HepG2 (cell line): ENCODE measurements around the gene CLEC10A. TPM values are rescaled to one million over a fixed set of nuclear protein-coding genes. Genes with fewer than 3 reads are reported as not detected.

ENCODE experiments used
- AFF4 ChIP-seq: sonication (generic); formaldehyde crosslinking; IDR thresholded peaks from 2 replicates; pipeline ENCODE4 v1.4.0; 2020; ENCODE audit warnings: missing genetic modification reagents
- CSRNP1 ChIP-seq: sonication (generic); formaldehyde crosslinking; IDR thresholded peaks from 2 replicates; pipeline ENCODE4 v1.8.1; 2023; ENCODE audit warnings: mild to moderate bottlenecking, missing genetic modification reagents
- HIC2 ChIP-seq: sonication (generic); formaldehyde crosslinking; IDR thresholded peaks from 2 replicates; pipeline ENCODE4 v1.9.0; 2022; ENCODE audit warnings: low read depth, missing genetic modification reagents
- MLX ChIP-seq: IDR thresholded peaks from 2 replicates; pipeline ENCODE4 v1.6.1; 2016
- POGZ ChIP-seq: sonication (generic); formaldehyde crosslinking; IDR thresholded peaks from 2 replicates; pipeline ENCODE4 v1.4.0; 2020; ENCODE audit warnings: mild to moderate bottlenecking, missing genetic modification reagents
- POLR2G ChIP-seq: fragments of 200-400 bp; formaldehyde crosslinking; IDR thresholded peaks from 2 replicates; pipeline ENCODE4 v1.6.1; 2018; ENCODE audit warnings: mild to moderate bottlenecking, low read depth, low read length, moderate library complexity
- ZNF138 ChIP-seq: sonication (generic); formaldehyde crosslinking; IDR thresholded peaks from 2 replicates; pipeline ENCODE4 v1.5.0; 2020; ENCODE audit warnings: mild to moderate bottlenecking, low read depth, missing genetic modification reagents
- ZNF24 ChIP-seq: fragments of 450-650 bp; IDR thresholded peaks from 2 replicates; pipeline ENCODE4 v1.6.1; 2017; ENCODE audit warnings: antibody characterized with exemption, mild to moderate bottlenecking
- ZNF292 ChIP-seq: sonication (generic); formaldehyde crosslinking; IDR thresholded peaks from 2 replicates; pipeline ENCODE4 v1.8.1; 2022; ENCODE audit warnings: mild to moderate bottlenecking, low read depth, missing genetic modification reagents, borderline replicate concordance
- ZNF331 ChIP-seq: sonication (generic); formaldehyde crosslinking; IDR thresholded peaks from 2 replicates; pipeline ENCODE4 v1.4.0; 2020; ENCODE audit warnings: missing genetic modification reagents
- ZNF468 ChIP-seq: sonication (generic); formaldehyde crosslinking; IDR thresholded peaks from 2 replicates; pipeline ENCODE4 v1.8.0; 2022; ENCODE audit warnings: mild to moderate bottlenecking, moderate library complexity, missing genetic modification reagents
- ZNF609 ChIP-seq: sonication (generic); formaldehyde crosslinking; IDR thresholded peaks from 2 replicates; pipeline ENCODE4 v1.4.0; 2020; ENCODE audit warnings: mild to moderate bottlenecking, missing genetic modification reagents, borderline replicate concordance
- ZNF749 ChIP-seq: sonication (generic); formaldehyde crosslinking; IDR thresholded peaks from 2 replicates; pipeline ENCODE4 v1.8.0; 2022; ENCODE audit warnings: mild to moderate bottlenecking, missing genetic modification reagents, moderate library complexity, borderline replicate concordance
- ZNF782 ChIP-seq: sonication (generic); formaldehyde crosslinking; IDR thresholded peaks from 2 replicates; pipeline ENCODE4 v1.4.0; 2020; ENCODE audit warnings: missing genetic modification reagents, mild to moderate bottlenecking, borderline replicate concordance
- ZNF891 ChIP-seq: sonication (generic); formaldehyde crosslinking; IDR thresholded peaks from 2 replicates; pipeline ENCODE4 v1.5.0; 2020; ENCODE audit warnings: mild to moderate bottlenecking, missing genetic modification reagents
- polyA plus RNA-seq, 8 experiments: library from polyadenylated mRNA; depleted of rRNA in 3 of 8; stranded (reverse) in 7 of 8; unstranded in 1 of 8; fragments of >200 nt; fragmentation: Illumina TruSeq in 4 of 8; extraction: Trizol in 4 of 8; gene quantifications; 2 replicates each; pipeline versions ENCODE4 v1.2.1 to v1.2.3, GENCODE V29; 2011 to 2016; ENCODE audit warnings: low read depth in 4 of 8, missing spikeins in 1 of 8, mixed read lengths in 1 of 8; ENCODE audit not compliant: insufficient read depth in 1 of 8
- total RNA-seq, 5 experiments: library from RNA; depleted of rRNA; stranded (reverse); fragments of >200 nt; fragmentation: Illumina TruSeq; extraction: Trizol; gene quantifications; 2 replicates each; pipeline ENCODE4 v1.2.3, GENCODE V29; 2016; ENCODE audit warnings: low read depth in 1 of 5

CLEC10A gene
- total and polyA plus RNA-seq, 2 of the 13 experiments (the other 11 are each of a cell fraction or from before 2014, with no cell fraction given) = 0.33 TPM; not detected in 1

GRCh38 chr17:7114241-7114874, 34.3 kb upstream of the CLEC10A start, which contains the start of gene ASGR2 (continued):
- peak; percentile 78; the same call in 1 of the 2 replicates for TF ChIP-seq ZNF609
- TF ChIP-seq ZNF782 (CRISPR knock-in tag) = no peak
- TF ChIP-seq ZNF138 = 0 out of 2 replicates have a peak, but pooled peaks have one; percentile 33
- 0 out of 2 replicates have a peak, but pooled peaks have one; percentile 15 for TF ChIP-seq ZNF891 (CRISPR knock-in tag)
- peak; percentile 62; the same call in 1 of the 2 replicates for TF ChIP-seq POGZ (CRISPR knock-in tag)
- TF ChIP-seq ZNF468 = no peak; the same call in 1 of the 2 replicates
- TF ChIP-seq HIC2 = peak; percentile 90
- peak; percentile 85 for TF ChIP-seq POLR2G
- TF ChIP-seq MLX (CRISPR knock-in tag) = 0 out of 2 replicates have a peak, but pooled peaks have one; percentile 42
- peak; percentile 96 for TF ChIP-seq ZNF292 (CRISPR knock-in tag)
- TF ChIP-seq AFF4 (CRISPR knock-in tag) = peak; percentile 92
- peak; percentile 91; the same call in 1 of the 2 replicates for TF ChIP-seq ZNF749 (CRISPR knock-in tag)
- TF ChIP-seq CSRNP1 (CRISPR knock-in tag) = peak; percentile 57; the same call in 1 of the 2 replicates
- TF ChIP-seq ZNF24 = 0 out of 2 replicates have a peak, but pooled peaks have one; percentile 39
- TF ChIP-seq ZNF331 (CRISPR knock-in tag) = peak; percentile 70
